Ectodermal cell (in vitro differentiated cells): ENCODE data around the gene SPATA17.

Experiments used
- H3K27ac ChIP-seq: 2 replicates; pipeline ENCODE4 v1.7.0; 2013; ENCODE audit warnings: mild to moderate bottlenecking, low read depth, low read length; ENCODE audit not compliant: insufficient read depth, poor library complexity, severe bottlenecking
- H3K27me3 ChIP-seq: 2 replicates; pipeline ENCODE4 v1.7.0; 2013; ENCODE audit warnings: mild to moderate bottlenecking, low read length; ENCODE audit not compliant: insufficient read depth, control insufficient read depth, poor library complexity, severe bottlenecking
- H3K36me3 ChIP-seq: one replicate; pipeline ENCODE4 v1.7.0; 2013; ENCODE audit warnings: low read length; ENCODE audit not compliant: control insufficient read depth, insufficient read depth
- H3K4me1 ChIP-seq: one replicate; pipeline ENCODE4 v1.7.0; 2013; ENCODE audit warnings: low read length; ENCODE audit not compliant: control insufficient read depth, insufficient read depth
- H3K4me3 ChIP-seq: 2 replicates; pipeline ENCODE4 v1.7.0; 2013; ENCODE audit warnings: low read depth, low read length, control low read depth; ENCODE audit not compliant: insufficient read depth
- H3K9me3 ChIP-seq: 2 replicates; pipeline ENCODE4 v1.7.0; 2013; ENCODE audit warnings: mild to moderate bottlenecking, low read length, moderate library complexity; ENCODE audit not compliant: control insufficient read depth
- WGBS, 2 experiments: methylation state at CpG; one replicate each; pipeline ENCODE4 v1.1.7; 2013; ENCODE audit warnings: missing lambda C conversion rate in 2 of 2; 5-methylcytosine and 5-hydroxymethylcytosine counted together

The SPATA17 gene

DNA sequence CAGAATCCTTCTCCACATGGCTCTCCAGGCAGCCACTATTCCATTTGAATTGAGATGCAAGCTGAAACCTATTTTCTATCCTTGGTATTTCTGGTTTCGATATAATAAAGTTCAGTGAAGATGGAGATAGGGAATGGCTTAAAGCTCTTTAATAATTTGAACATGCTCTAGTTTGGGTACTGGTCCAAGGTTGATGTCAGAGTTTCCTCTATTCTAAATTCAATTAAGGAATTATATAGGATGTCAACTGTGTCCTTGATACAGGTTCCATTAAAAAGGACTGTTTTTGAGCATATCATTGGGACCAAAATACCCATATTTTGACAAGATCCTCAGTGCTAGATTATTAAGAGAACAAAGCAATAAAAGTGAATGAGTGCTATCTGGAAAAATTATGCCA is 245.3 kb downstream of the SPATA17 start:
- WGBS, 2 experiments: 86 to 100% methylated on average over 1 of the region's 1 CpG
- no peak overlapping the region for H3K27ac ChIP-seq

DNA sequence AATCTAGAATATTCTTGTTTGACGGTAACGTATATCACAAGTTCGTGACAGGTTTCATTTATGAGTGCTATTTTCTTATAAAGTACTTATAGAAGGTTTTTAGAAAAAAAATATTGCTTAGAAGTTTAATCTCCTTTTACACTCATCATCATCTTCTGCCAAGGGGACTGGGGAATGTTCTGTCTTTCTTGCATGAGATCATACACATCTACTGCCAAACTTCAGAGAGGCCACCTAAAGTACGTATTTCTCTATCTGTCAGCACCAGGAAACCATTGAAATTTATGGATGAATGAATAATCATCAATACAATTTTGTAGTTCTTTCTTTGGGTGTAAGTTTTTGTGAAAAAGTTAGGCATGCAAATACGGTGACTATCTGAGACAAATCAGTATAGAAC is 245.8 kb downstream of the SPATA17 start:
- no peaks in the 10 kb centered on the region for H3K27me3 ChIP-seq
- H3K4me3 ChIP-seq: no peak overlapping the region
- H3K9me3 ChIP-seq: no peaks in the 10 kb centered on the region
- H3K4me1 ChIP-seq: no peaks in the 10 kb centered on the region
- H3K36me3 ChIP-seq: no peaks in the 10 kb centered on the region
- WGBS, 2 experiments: 86 to 100% methylated on average over 1 to 3 of the region's 5 CpGs
- no peak overlapping the region for H3K27ac ChIP-seq

More for the DNA sequence above, 245.3 kb downstream of the SPATA17 start:
- Histone ChIP-seq H3K4me1 (no peaks in the 10 kb centered on the region), H3K9me3 (no peaks in the 10 kb centered on the region), H3K4me3 (no peak overlapping the region), H3K27me3 (no peaks in the 10 kb centered on the region), H3K36me3 (no peaks in the 10 kb centered on the region)

DNA sequence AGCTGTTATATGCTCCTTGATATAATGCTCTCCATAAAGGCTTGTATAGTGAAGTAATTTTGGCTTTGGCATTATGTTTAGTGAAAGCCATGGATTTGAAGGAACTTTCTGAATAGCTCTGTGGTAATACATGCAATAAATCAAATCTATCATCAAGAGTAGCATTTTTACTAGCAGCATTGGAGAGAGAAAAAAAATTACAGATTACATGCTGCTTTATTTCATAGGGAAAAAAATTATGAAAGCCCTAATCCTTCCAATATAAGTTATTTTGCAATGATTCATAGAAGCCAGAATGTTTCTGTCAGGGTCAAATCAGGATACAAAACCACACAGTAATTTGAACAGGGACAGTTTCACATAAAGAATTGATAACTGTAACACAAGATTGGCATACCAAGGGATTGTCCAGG is 250.0 kb downstream of the SPATA17 start:
- Histone ChIP-seq H3K9me3 (no peaks in the 10 kb centered on the region), H3K36me3 (no peaks in the 10 kb centered on the region), H3K4me1 (no peaks in the 10 kb centered on the region), H3K27ac (no peak overlapping the region), H3K27me3 (no peaks in the 10 kb centered on the region), H3K4me3 (no peak overlapping the region)

DNA sequence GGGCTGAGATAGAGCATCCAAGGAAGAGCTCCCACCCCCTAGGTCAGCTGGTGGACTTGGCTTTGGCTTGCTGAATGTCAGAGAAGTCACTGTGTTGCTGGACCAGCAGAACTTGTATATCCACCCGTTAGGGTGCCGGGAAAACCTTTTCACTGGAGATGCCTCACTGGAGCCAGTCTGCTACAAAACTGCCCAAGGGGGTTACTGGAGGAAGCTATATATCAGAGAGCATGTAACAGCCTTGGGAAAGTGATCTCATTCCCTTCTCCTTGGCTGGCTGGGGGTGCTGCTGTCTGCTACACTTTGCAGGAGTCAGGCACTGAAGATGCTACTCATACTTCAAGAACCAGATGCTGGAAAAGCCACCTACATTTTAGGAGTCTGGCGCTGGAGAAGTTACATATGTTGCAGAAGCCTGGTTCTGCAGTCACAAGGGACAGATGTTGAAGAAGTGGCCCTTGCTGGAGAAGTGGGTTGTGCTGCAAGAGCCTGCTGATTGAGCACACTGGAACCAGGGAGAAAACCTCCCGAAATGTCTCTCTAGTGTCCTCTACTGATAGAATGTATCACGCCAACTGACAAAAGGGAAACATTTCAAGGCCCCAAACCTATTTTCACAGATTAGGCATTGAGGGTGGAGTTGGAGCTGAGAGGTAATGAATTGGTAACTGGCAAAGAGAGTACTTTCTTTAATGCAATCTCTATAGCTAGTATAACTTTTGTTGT is 250.6 kb downstream of the SPATA17 start:
- no peaks in the 10 kb centered on the region for H3K9me3 ChIP-seq
- H3K36me3 ChIP-seq: no peaks in the 10 kb centered on the region
- no peak overlapping the region for H3K4me3 ChIP-seq
- H3K27ac ChIP-seq: no peak overlapping the region
- WGBS, 2 experiments: 86 to 94% methylated on average over 5 of the region's 5 CpGs
- H3K4me1 ChIP-seq: no peaks in the 10 kb centered on the region
- no peaks in the 10 kb centered on the region for H3K27me3 ChIP-seq

DNA sequence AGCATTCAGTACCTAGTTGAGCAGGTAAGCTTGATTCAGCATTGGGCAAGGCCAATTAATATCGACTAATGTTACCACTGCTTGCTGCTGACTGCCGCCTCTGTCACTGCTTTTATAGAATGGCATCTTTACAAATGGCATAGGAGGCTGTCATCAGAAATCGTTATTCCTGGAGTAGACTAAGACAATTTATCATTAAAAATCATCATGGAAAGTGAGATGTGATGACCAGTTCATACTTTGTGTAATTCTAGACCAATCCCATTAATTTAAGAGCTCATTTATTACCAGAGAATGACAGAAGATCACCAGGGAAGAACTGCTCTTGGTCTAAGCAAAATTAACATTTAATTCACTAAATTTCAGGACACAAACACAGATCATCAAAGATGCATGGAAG is 254.0 kb downstream of the SPATA17 start:
- Histone ChIP-seq H3K4me1 (no peaks in the 10 kb centered on the region), H3K27ac (no peak overlapping the region), H3K4me3 (no peak overlapping the region), H3K36me3 (no peaks in the 10 kb centered on the region), H3K9me3 (no peaks in the 10 kb centered on the region), H3K27me3 (no peaks in the 10 kb centered on the region)
- 93 to 97% methylated on average over 3 of the region's 3 CpGs for WGBS, 2 experiments

DNA sequence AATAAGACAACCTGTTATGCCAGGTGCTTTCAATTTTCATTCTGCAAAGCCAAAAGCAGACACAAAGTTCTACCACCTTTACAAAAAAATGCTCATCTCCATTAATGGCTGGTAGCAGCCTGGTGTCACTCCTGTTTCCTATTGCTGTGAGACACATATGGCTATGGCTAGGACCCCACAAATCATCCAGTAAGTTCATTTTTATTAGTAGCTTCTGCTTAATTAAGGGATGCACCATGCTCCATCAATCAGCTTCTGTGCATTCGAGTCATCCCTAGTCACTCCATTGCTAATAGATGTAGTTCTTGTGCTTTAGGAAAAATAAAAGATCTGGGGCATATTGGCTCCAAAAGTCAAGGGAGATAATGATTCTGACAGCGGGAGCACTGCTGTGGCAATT is 257.2 kb downstream of the SPATA17 start:
- Histone ChIP-seq H3K4me3 (no peak overlapping the region), H3K36me3 (no peaks in the 10 kb centered on the region), H3K27ac (no peak overlapping the region), H3K9me3 (no peaks in the 10 kb centered on the region), H3K4me1 (no peaks in the 10 kb centered on the region), H3K27me3 (no peaks in the 10 kb centered on the region)
- 90 to 96% methylated on average over 2 of the region's 2 CpGs for WGBS, 2 experiments

DNA sequence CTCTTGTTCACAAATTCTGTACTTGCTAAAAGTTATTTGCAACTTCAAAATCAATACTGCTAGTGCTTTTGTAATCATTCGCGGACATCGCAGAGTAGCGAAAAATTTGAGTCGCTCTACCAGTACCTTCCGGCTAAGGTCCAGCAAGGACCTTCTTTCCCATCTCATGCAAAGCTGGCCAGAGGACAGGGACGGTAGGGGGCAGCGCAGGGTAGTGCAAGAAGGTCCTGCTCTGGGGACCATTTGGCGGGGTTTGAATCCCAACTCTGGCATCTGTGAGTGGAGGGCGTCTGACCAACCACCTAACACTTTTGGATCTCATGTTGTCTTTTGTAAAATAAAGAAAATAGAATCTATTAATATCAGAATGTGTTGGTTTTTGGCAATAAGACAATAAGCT is 258.3 kb downstream of the SPATA17 start:
- no peaks in the 10 kb centered on the region for H3K9me3 ChIP-seq
- H3K27me3 ChIP-seq: no peaks in the 10 kb centered on the region
- H3K27ac ChIP-seq: no peak overlapping the region
- WGBS, 2 experiments: 59 to 71% methylated on average over 8 to 10 of the region's 10 CpGs
- no peaks in the 10 kb centered on the region for H3K36me3 ChIP-seq
- no peaks in the 10 kb centered on the region for H3K4me1 ChIP-seq
- H3K4me3 ChIP-seq: no peak overlapping the region

DNA sequence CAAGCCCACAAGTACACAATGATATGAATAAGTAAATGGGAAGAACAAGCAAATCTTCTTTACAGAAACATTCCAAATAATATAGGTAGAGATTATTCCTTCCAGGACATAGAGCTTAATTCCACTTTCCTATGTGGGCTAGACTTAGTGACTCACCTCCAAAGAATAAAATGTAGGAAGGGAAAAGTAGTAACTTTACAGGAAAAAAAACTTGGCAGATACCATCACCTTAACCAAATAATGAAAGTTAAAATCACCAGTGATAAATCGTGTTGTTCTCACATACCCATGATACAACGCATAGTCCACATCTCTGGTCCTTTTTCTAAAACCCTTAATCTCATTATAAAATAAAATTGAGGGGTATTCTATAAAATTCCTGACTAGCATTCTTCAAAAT is 260.8 kb downstream of the SPATA17 start:
- H3K27me3 ChIP-seq: no peaks in the 10 kb centered on the region
- H3K4me3 ChIP-seq: no peak overlapping the region
- no peaks in the 10 kb centered on the region for H3K4me1 ChIP-seq
- WGBS, 2 experiments: 96% methylated on average over 2 of the region's 2 CpGs
- no peak overlapping the region for H3K27ac ChIP-seq
- no peaks in the 10 kb centered on the region for H3K36me3 ChIP-seq
- H3K9me3 ChIP-seq: no peaks in the 10 kb centered on the region

DNA sequence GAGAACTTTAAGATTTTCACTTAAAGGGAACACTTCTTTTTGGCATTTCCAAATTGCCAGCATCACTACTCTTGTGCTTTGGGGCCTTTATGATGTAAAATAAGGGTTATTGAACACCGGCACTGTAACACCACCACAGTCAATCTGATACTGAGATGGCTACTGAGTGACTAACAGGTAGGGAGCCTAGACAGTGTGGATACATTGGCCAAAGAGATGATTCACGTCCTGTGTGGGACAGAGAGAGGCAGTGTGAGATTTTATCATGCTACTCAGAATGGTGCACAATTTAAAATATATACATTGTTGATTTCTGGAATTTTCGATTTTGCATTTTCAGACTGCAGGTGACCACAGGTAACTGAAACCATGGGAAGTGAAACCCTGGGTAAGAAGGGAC is 261.6 kb downstream of the SPATA17 start:
- H3K4me3 ChIP-seq: no peak overlapping the region
- H3K9me3 ChIP-seq: no peaks in the 10 kb centered on the region
- H3K36me3 ChIP-seq: no peaks in the 10 kb centered on the region
- no peaks in the 10 kb centered on the region for H3K4me1 ChIP-seq
- no peaks in the 10 kb centered on the region for H3K27me3 ChIP-seq
- WGBS, 2 experiments: 81 to 91% methylated on average over 2 to 3 of the region's 3 CpGs
- H3K27ac ChIP-seq: no peak overlapping the region

DNA sequence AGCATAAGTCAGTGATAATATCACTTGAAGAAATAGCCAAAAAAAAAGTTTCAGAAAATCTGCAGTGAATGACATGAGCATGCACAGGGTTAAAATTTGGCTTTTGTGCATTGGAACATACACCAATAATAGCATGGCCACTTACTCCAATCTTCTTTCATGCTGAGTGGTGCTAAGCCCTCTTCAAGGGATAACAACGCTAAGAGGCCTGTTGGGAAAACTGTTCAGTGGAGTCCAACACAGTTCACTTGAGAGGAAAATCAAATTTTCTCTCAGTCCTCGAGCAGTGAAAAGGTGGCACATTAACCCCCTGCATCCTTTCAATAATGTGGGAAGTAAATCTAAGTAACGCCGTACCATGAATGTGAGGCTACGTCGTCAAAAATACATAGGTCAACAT is 264.7 kb downstream of the SPATA17 start:
- Histone ChIP-seq H3K27ac (no peak overlapping the region), H3K27me3 (no peaks in the 10 kb centered on the region), H3K4me1 (no peaks in the 10 kb centered on the region), H3K36me3 (no peaks in the 10 kb centered on the region), H3K4me3 (no peak overlapping the region), H3K9me3 (no peaks in the 10 kb centered on the region)
- 94 to 96% methylated on average over 6 of the region's 6 CpGs for WGBS, 2 experiments

DNA sequence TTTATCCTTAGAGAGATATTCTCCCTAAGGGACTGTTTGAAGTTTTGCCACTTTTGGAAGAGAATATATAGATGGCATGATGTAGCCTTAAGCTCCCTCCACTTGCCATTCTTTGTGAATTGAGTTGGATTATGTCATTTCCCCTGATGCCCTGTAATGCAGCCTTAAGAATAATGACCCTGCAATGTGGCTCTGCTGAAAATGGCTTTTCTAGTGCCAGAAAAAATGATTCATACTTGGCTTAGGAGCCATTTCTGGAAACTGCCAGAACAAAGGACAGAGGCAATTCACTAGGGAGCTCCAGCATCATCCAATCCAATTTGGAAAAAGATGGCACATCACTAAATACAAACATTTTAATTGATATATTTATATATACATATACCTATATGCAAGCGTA is 265.3 kb downstream of the SPATA17 start:
- H3K27me3 ChIP-seq: no peaks in the 10 kb centered on the region

More for the DNA sequence above, 265.3 kb downstream of the SPATA17 start:
- Histone ChIP-seq H3K4me3 (no peak overlapping the region), H3K9me3 (no peaks in the 10 kb centered on the region), H3K4me1 (no peaks in the 10 kb centered on the region), H3K27ac (no peak overlapping the region), H3K36me3 (no peaks in the 10 kb centered on the region)
- no CpG with 5 or more reads among the region's 1 CpG for WGBS, 2 experiments
